Ovary (tissue), 3 donors: ENCODE data around the gene PJA1.

ENCODE experiments used
- CTCF ChIP-seq, 3 donors: fragments of 450-650 bp in 2 of 3; fragments of 200-600 bp in 1 of 3; IDR thresholded peaks; one replicate each; pipeline versions ENCODE4 v1.5.1 to v1.8.0; 2016 to 2022; ENCODE audit warnings: antibody characterized with exemption in 3 of 3, mild to moderate bottlenecking in 1 of 3
- EP300 ChIP-seq: sonication (generic); formaldehyde crosslinking; IDR thresholded peaks from one replicate; pipeline ENCODE4 v1.6.1; 2017; ENCODE audit warnings: antibody characterized with exemption
- POLR2A ChIP-seq: fragments of 450-650 bp; IDR thresholded peaks from one replicate; pipeline ENCODE4 v1.6.1; 2017; ENCODE audit warnings: antibody characterized with exemption, mild to moderate bottlenecking, moderate library complexity
- donor health status: DM: no; HTN: no; CAD: no.

GRCh38 chrX:69124108-69124507 is 41.1 kb downstream of the PJA1 start:
- no peak for TF ChIP-seq POLR2A
- no peak for TF ChIP-seq CTCF (IDR thresholded peaks at IDR 0.05)
- no peak for TF ChIP-seq EP300
